SK-N-SH (cell line): Measurements from ENCODE around the gene WARS2. TPM values are rescaled to one million over a fixed set of nuclear protein-coding genes. Genes with fewer than 3 reads are reported as not detected.

Experiments
- CTCF ChIA-PET: fragments of 300-600, 350-600 bp; formaldehyde crosslinking; extraction: SDS; loops from one replicate; lab custom pipeline; 2021; lab: Yijun Ruan, JAX
- POLR2A ChIA-PET: fragments of 350-600 bp; sonication (Branson Sonifier 250); formaldehyde crosslinking; extraction: SDS; loops from one replicate; lab custom pipeline; 2020; ENCODE audit warnings: antibody characterized with exemption, inconsistent platforms; lab: Yijun Ruan, JAX
- DNase-seq: peaks from one replicate; pipeline ENCODE4 v3.0.0; 2012
- H2AFZ ChIP-seq: fragments of 200-600 bp; sonication (generic); 2 replicates; pipeline ENCODE4 v1.8.1; 2016; ENCODE audit warnings: antibody characterized with exemption, mild to moderate bottlenecking, low read depth
- H3F3A ChIP-seq: fragments of 200-600 bp; sonication (generic); replicated peaks from 2 replicates; pipeline ENCODE3; 2016; ENCODE audit warnings: antibody characterized with exemption, mild to moderate bottlenecking; ENCODE audit not compliant: insufficient read depth
- H3K27ac ChIP-seq, 2 experiments: fragments of 200-500 bp in 1 of 2; fragments of 200-600 bp in 1 of 2; sonication (Bioruptor generic) in 1 of 2; sonication (generic), shearing (Covaris generic) in 1 of 2; 2 replicates each; pipeline versions ENCODE4 v1.5.1 to v1.6.1; 2014 to 2016; ENCODE audit warnings: low read depth in 2 of 2, inconsistent platforms in 1 of 2, low read length in 1 of 2, mild to moderate bottlenecking in 1 of 2, mixed read lengths in 1 of 2
- H3K27me3 ChIP-seq: fragments of 200-600 bp; sonication (generic), shearing (Covaris generic); 2 replicates; pipeline ENCODE4 v1.6.1; 2016; ENCODE audit warnings: mixed run types; ENCODE audit not compliant: insufficient read depth
- H3K36me3 ChIP-seq, 2 experiments: fragments of 200-500 bp in 1 of 2; fragments of 200-600 bp in 1 of 2; sonication (Bioruptor generic) in 1 of 2; sonication (generic) in 1 of 2; replicated peaks in 1 of 2; 2 replicates each; pipeline versions ENCODE3 to v1.5.1; 2014 to 2016; ENCODE audit warnings: low read length in 1 of 2, mild to moderate bottlenecking in 1 of 2; ENCODE audit not compliant: insufficient read depth in 2 of 2, control insufficient read depth in 1 of 2
- H3K4me1 ChIP-seq, 2 experiments: fragments of 200-500 bp in 1 of 2; fragments of 200-600 bp in 1 of 2; sonication (Bioruptor generic) in 1 of 2; sonication (generic), shearing (Covaris generic) in 1 of 2; 2 replicates each; pipeline versions ENCODE4 v1.5.1 to v1.6.1; 2014 to 2016; ENCODE audit warnings: low read depth in 1 of 2, low read length in 1 of 2, mixed run types in 1 of 2; ENCODE audit not compliant: insufficient read depth in 2 of 2, control insufficient read depth in 1 of 2
- H3K4me2 ChIP-seq: fragments of 200-600 bp; sonication (generic), shearing (Covaris generic); 2 replicates; pipeline ENCODE4 v1.6.1; 2017; ENCODE audit warnings: mixed run types
- H3K4me3 ChIP-seq, 2 experiments: fragments of 200-500 bp in 1 of 2; fragments of 200-600 bp in 1 of 2; sonication (Bioruptor generic) in 1 of 2; sonication (generic), shearing (Covaris generic) in 1 of 2; 2 replicates each; pipeline versions ENCODE4 v1.5.1 to v1.8.1; 2014 to 2016; ENCODE audit warnings: low read depth in 2 of 2, inconsistent platforms in 1 of 2, low read length in 1 of 2, mild to moderate bottlenecking in 1 of 2, mixed read lengths in 1 of 2, moderate library complexity in 1 of 2
- H3K79me2 ChIP-seq: fragments of 200-600 bp; sonication (generic); 2 replicates; pipeline ENCODE4 v1.8.1; 2017; ENCODE audit warnings: mild to moderate bottlenecking; ENCODE audit not compliant: insufficient read depth
- H3K9ac ChIP-seq: fragments of 200-600 bp; sonication (generic); 2 replicates; pipeline ENCODE4 v1.6.1; 2017; ENCODE audit warnings: mixed run types
- H3K9me2 ChIP-seq: fragments of 200-600 bp; sonication (generic); 2 replicates; pipeline ENCODE4 v1.6.1; 2017; ENCODE audit warnings: mixed run types
- H3K9me3 ChIP-seq: fragments of 200-600 bp; sonication (generic); 2 replicates; pipeline ENCODE4 v1.6.1; 2017; ENCODE audit warnings: mixed run types, mild to moderate bottlenecking, moderate library complexity
- H4K20me1 ChIP-seq: fragments of 200-600 bp; sonication (generic); 2 replicates; pipeline ENCODE4 v1.6.1; 2017; ENCODE audit warnings: mild to moderate bottlenecking, mixed run types; ENCODE audit not compliant: insufficient read depth
- FOXM1 ChIP-seq: IDR thresholded peaks from 2 replicates; pipeline ENCODE4 v1.4.0; 2012; ENCODE audit warnings: low read depth, mild to moderate bottlenecking
- GABPA ChIP-seq: IDR thresholded peaks from 2 replicates; pipeline ENCODE4 v1.4.0; 2012; ENCODE audit warnings: low read depth, mild to moderate bottlenecking
- IRF3 ChIP-seq: fragments of 150-350 bp; IDR thresholded peaks from 2 replicates; pipeline ENCODE4 v1.6.1; 2016; ENCODE audit warnings: mild to moderate bottlenecking, low read depth, low read length
- JUND ChIP-seq: IDR thresholded peaks from 2 replicates; pipeline ENCODE4 v1.4.0; 2012
- MAX ChIP-seq: IDR thresholded peaks from 2 replicates; pipeline ENCODE4 v1.4.0; 2012; ENCODE audit warnings: low read depth
- MXI1 ChIP-seq: IDR thresholded peaks from 2 replicates; pipeline ENCODE4 v1.6.1; 2012; ENCODE audit warnings: mild to moderate bottlenecking, low read depth, low read length, improper control_type of control experiment
- NFIC ChIP-seq: IDR thresholded peaks from 2 replicates; pipeline ENCODE4 v1.4.0; 2012; ENCODE audit warnings: borderline replicate concordance
- NRF1 ChIP-seq: IDR thresholded peaks from 2 replicates; pipeline ENCODE4 v1.6.1; 2012; ENCODE audit warnings: low read depth, mild to moderate bottlenecking, low read length
- PBX3 ChIP-seq: IDR thresholded peaks from 2 replicates; pipeline ENCODE4; 2012
- POLR2AphosphoS5 ChIP-seq: IDR thresholded peaks from 2 replicates; pipeline ENCODE4 v1.6.1; 2012; ENCODE audit warnings: low read depth, low read length
- RCOR1 ChIP-seq: fragments of 150-350 bp; IDR thresholded peaks from 2 replicates; pipeline ENCODE4 v1.6.1; 2017; ENCODE audit warnings: antibody characterized with exemption, low read length
- RFX5 ChIP-seq: IDR thresholded peaks from 2 replicates; pipeline ENCODE4 v1.6.1; 2012; ENCODE audit warnings: mild to moderate bottlenecking, improper control_type of control experiment, low read length
- SIN3A ChIP-seq: IDR thresholded peaks from 2 replicates; pipeline ENCODE4 v1.6.1; 2012; ENCODE audit warnings: low read depth, mild to moderate bottlenecking, low read length, moderate library complexity, borderline replicate concordance
- SMC3 ChIP-seq: IDR thresholded peaks from 2 replicates; pipeline ENCODE4 v1.6.1; 2012; ENCODE audit warnings: low read depth, low read length, improper control_type of control experiment
- TCF12 ChIP-seq: IDR thresholded peaks from 2 replicates; pipeline ENCODE4 v1.4.0; 2012
- USF2 ChIP-seq: fragments of 150-350 bp; IDR thresholded peaks from 2 replicates; pipeline ENCODE4 v1.6.1; 2017; ENCODE audit warnings: antibody characterized with exemption, low read length, low read depth, borderline replicate concordance
- WGBS: methylation state at CpG from one replicate; pipeline ENCODE4 v1.1.6; 2017; ENCODE audit warnings: low lambda C conversion rate; 5-methylcytosine and 5-hydroxymethylcytosine counted together
- polyA plus RNA-seq, 3 experiments: library from polyadenylated mRNA; depleted of rRNA; stranded (reverse); fragments of >200 nt; gene quantifications; 2 replicates each; pipeline ENCODE4 v1.2.3, GENCODE V29; 2012
- TF ChIP-seq, protein P1 (sequence below): IDR thresholded peaks from 2 replicates; pipeline ENCODE4 v1.4.0; 2012; ENCODE audit warnings: low read depth, borderline replicate concordance

The WARS2 gene
- polyA plus RNA-seq, 1 of the 3 experiments (the other 2 are of a cell fraction) = 4.8 TPM

- no peak overlapping the region for H3K4me3 ChIP-seq
- no peak overlapping the region for H3K4me2 ChIP-seq
- no peaks in the 10 kb centered on the region for H3K9me3 ChIP-seq
- ChIA-PET CTCF (interaction anchor here (0.5 to 1.3 kb wide), 4 partner anchors 12 to 107 kb away, joined by 3 to 5 read pairs (median 3); no protein-coding TSS in a partner anchor), POLR2A (no interaction called here)
- no peaks in the 10 kb centered on the region for H3K36me3 ChIP-seq
- TF ChIP-seq NFIC (no peak), IRF3 (no peak), TCF12 (no peak), PBX3 (no peak), NRF1 (no peak), MAX (no peak), SIN3A (no peak), GABPA (no peak), RFX5 (no peak), MXI1 (no peak), RCOR1 (no peak), SMC3 (no peak), JUND (no peak), USF2 (no peak), POLR2AphosphoS5 (no peak), FOXM1 (no peak)
- TF ChIP-seq, protein P1, sequence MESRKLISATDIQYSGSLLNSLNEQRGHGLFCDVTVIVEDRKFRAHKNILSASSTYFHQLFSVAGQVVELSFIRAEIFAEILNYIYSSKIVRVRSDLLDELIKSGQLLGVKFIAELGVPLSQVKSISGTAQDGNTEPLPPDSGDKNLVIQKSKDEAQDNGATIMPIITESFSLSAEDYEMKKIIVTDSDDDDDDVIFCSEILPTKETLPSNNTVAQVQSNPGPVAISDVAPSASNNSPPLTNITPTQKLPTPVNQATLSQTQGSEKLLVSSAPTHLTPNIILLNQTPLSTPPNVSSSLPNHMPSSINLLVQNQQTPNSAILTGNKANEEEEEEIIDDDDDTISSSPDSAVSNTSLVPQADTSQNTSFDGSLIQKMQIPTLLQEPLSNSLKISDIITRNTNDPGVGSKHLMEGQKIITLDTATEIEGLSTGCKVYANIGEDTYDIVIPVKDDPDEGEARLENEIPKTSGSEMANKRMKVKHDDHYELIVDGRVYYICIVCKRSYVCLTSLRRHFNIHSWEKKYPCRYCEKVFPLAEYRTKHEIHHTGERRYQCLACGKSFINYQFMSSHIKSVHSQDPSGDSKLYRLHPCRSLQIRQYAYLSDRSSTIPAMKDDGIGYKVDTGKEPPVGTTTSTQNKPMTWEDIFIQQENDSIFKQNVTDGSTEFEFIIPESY = no peak
- no peaks in the 10 kb centered on the region; a peak in 2 of 4 replicates for H3K4me1 ChIP-seq
- no peaks in the 10 kb centered on the region for H4K20me1 ChIP-seq
- H3K79me2 ChIP-seq = no peaks in the 10 kb centered on the region
- H3K27me3 ChIP-seq = no peaks in the 10 kb centered on the region
- H2AFZ ChIP-seq = no peak overlapping the region
- no peak for DNase-seq
- H3F3A ChIP-seq = no peaks in the 10 kb centered on the region
- WGBS = 94% methylated on average over 1 of the region's 1 CpG
- no peaks in the 10 kb centered on the region for H3K9me2 ChIP-seq
- H3K9ac ChIP-seq = no peak overlapping the region
- H3K27ac ChIP-seq = no peak overlapping the region; a peak in 1 of 4 replicates
Measured at GRCh38 chr1:119114786-119115185, 25.7 kb downstream of the WARS2 start.
